RCC 7860 (cell line): ENCODE results near the gene SHH.

Experiments used
- DNase-seq: peaks from one replicate; pipeline ENCODE4 v3.0.0-alpha.2; 2015; ENCODE audit warnings: low spot score
- FAIRE-seq: peaks from 2 replicates; lab custom pipeline; 2012; peaks lifted over from hg19 to GRCh38; lab: Jason Lieb, UNC

SHH gene

GRCh38 chr7:155794196-155794595 lies 18.1 kb downstream of the SHH start:
- FAIRE-seq = no peak

GRCh38 chr7:155793720-155794119 lies 18.5 kb downstream of the SHH start:
- FAIRE-seq (no peak), DNase-seq (no peak)

More at GRCh38 chr7:155794196-155794595, 18.1 kb downstream of the SHH start:
- DNase-seq = no peak

GRCh38 chr7:155792999-155793560 lies 19.2 kb downstream of the SHH start:
- DNase-seq (no peak), FAIRE-seq (no peak)

GRCh38 chr7:155792315-155792960 lies 19.8 kb downstream of the SHH start:
- DNase-seq = no peak
- FAIRE-seq = no peak

- no peak for DNase-seq
- no peak for FAIRE-seq
Observed at GRCh38 chr7:155791836-155792235, 20.4 kb downstream of the SHH start.

- FAIRE-seq = no peak
- DNase-seq = no peak
Observed at GRCh38 chr7:155791214-155791737, 21.0 kb downstream of the SHH start.

- FAIRE-seq = no peak
- no peak for DNase-seq
Observed at GRCh38 chr7:155790666-155791065, 21.6 kb downstream of the SHH start.

GRCh38 chr7:155789001-155789725 lies 23.1 kb downstream of the SHH start:
- DNase-seq (no peak), FAIRE-seq (no peak)

GRCh38 chr7:155788616-155789000 lies 23.7 kb downstream of the SHH start:
- no peak for DNase-seq
- FAIRE-seq = no peak

- DNase-seq (no peak), FAIRE-seq (no peak)
Observed at GRCh38 chr7:155787171-155787851, 25.0 kb downstream of the SHH start.

- no peak for FAIRE-seq
- no peak for DNase-seq
Observed at GRCh38 chr7:155786491-155786890, 25.8 kb downstream of the SHH start.

GRCh38 chr7:155785536-155785935 lies 26.7 kb downstream of the SHH start:
- no peak for FAIRE-seq

GRCh38 chr7:155782466-155782865 lies 29.8 kb downstream of the SHH start:
- DNase-seq (no peak), FAIRE-seq (no peak)

More at GRCh38 chr7:155785536-155785935, 26.7 kb downstream of the SHH start:
- peak; percentile 52 for DNase-seq

GRCh38 chr7:155781433-155781832 lies 30.8 kb downstream of the SHH start:
- FAIRE-seq (no peak), DNase-seq (no peak)

- FAIRE-seq (no peak), DNase-seq (no peak)
Observed at GRCh38 chr7:155780884-155781283, 31.4 kb downstream of the SHH start.

GRCh38 chr7:155778349-155778748 lies 33.9 kb downstream of the SHH start:
- no peak for FAIRE-seq
- DNase-seq = no peak

GRCh38 chr7:155776606-155777005 lies 35.7 kb downstream of the SHH start:
- DNase-seq = no peak
- no peak for FAIRE-seq

GRCh38 chr7:155775691-155776090 lies 36.6 kb downstream of the SHH start:
- DNase-seq = no peak
- FAIRE-seq = no peak

GRCh38 chr7:155774947-155775346 lies 37.3 kb downstream of the SHH start:
- no peak for DNase-seq
- no peak for FAIRE-seq

- no peak for FAIRE-seq
- DNase-seq = no peak
Observed at GRCh38 chr7:155773531-155773930, 38.7 kb downstream of the SHH start.

- DNase-seq (no peak), FAIRE-seq (no peak)
Observed at GRCh38 chr7:155770241-155770640, 42.0 kb downstream of the SHH start.
